GM23248 (cell line): ENCODE measurements around the gene CRHR2.

Experiments used
- EZH2 ChIP-seq: fragments of 200-600 bp; sonication (generic); IDR thresholded peaks from 2 replicates; pipeline ENCODE4 v1.6.1; 2018; ENCODE audit warnings: antibody characterized with exemption, mild to moderate bottlenecking; ENCODE audit not compliant: insufficient read depth, poor library complexity, severe bottlenecking
- EZH2phosphoT487 ChIP-seq: fragments of 200-600 bp; sonication (generic); IDR thresholded peaks from 2 replicates; pipeline ENCODE4 v1.6.1; 2018; ENCODE audit warnings: antibody characterized with exemption, moderate library complexity, mild to moderate bottlenecking, low read depth; ENCODE audit not compliant: insufficient read depth

DNA sequence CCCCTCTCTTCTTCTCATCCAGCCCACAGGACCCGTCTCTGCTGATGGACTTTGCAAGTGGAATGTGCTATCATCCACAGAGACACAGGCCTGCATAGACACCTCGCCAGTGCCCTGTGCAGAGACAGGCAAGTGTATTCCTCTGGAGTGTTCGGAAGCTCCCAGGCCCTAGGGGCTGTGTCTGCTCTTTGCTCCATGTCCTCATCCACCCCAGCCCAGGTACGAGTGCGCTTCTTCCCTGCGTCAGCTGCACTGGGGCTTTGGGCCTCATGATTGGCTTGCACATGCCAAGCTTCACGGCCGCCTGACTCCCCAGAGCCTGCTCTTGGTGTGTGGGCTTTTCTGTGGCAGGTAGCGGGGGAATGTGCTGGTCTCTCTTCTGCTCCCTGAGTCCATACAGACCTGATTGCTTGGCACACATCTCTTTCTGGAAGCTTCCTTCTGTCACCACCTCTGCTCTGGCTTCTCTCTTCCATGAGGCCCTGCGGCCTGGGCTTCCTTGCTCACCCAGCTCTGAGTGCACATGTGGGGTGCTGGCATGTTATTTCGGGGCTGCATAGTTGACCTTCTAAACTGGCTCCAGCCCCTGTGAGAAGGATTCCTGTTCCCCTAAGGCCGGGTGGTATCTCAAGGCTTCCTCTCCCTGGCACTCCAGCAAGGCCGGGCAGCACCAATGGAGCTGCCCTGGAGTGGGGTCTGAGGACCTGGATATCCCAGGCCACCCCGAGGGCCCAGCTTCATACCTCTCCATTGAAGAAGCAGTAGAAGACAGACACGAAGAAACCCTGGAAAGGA is 27.8 kb downstream of the CRHR2 start:
- TF ChIP-seq EZH2 (no peak), EZH2phosphoT487 (no peak)
